Bronchus fibroblast of lung (primary cell): ENCODE measurements around the gene SIGLEC9. TPM values are rescaled to one million over a fixed set of nuclear protein-coding genes. Genes with fewer than 3 reads are reported as not detected.

Experiments
- total RNA-seq: library from RNA; depleted of rRNA; stranded (reverse); fragments of >200 nt; gene quantifications from 2 replicates; pipeline ENCODE4 v1.2.3, GENCODE V29; 2015

Gene SIGLEC9
- under 0.01 TPM in 1 of 2 replicates, not detected in the other for total RNA-seq

GRCh38 chr19:51124729-51125128, at the start of gene SIGLEC9:
Gene SIGLEC9 (plus strand): TSS chr19:51124906. CDS start chr19:51124975, 69 bp downstream.

GRCh38 chr19:51082611-51083010, 42.1 kb upstream of the SIGLEC9 start, which contains the start of gene KLK14:
Gene KLK14 (minus strand): TSS chr19:51082887. CDS start chr19:51082614, 273 bp downstream.

GRCh38 chr19:51108066-51108804, 16.5 kb upstream of the SIGLEC9 start, which contains the start of gene CTU1:
Gene CTU1 (minus strand): TSS chr19:51108409. CDS start chr19:51104569, 3,840 bp downstream.

GRCh38 chr19:51142119-51142518, 17.4 kb downstream of the SIGLEC9 start, which contains the start of gene SIGLEC7:
Gene SIGLEC7 (plus strand): TSS chr19:51142301. CDS start chr19:51142370, 69 bp downstream.

Other genes with a start within 250 kb of the SIGLEC9 start
- gene KLK4, start 213.5 kb upstream of the SIGLEC9 start, total RNA-seq: not detected in 2 replicates
- gene KLK5, start 171.9 kb upstream of the SIGLEC9 start, total RNA-seq: not detected in 2 replicates
- not detected in 2 replicates for gene KLK6, start 155.3 kb upstream of the SIGLEC9 start, total RNA-seq
- not detected in 2 replicates for gene KLK7, start 141.0 kb upstream of the SIGLEC9 start, total RNA-seq
- not detected in 2 replicates for gene KLK8, start 123.3 kb upstream of the SIGLEC9 start, total RNA-seq
- gene KLK10, start 105.2 kb upstream of the SIGLEC9 start, total RNA-seq: not detected in 2 replicates
- gene KLK11, start 98.3 kb upstream of the SIGLEC9 start, total RNA-seq: not detected in 2 replicates
- gene KLK12, start 89.9 kb upstream of the SIGLEC9 start, total RNA-seq: not detected in 2 replicates
- gene KLK13, start 59.8 kb upstream of the SIGLEC9 start, total RNA-seq: not detected in 2 replicates
- not detected in 2 replicates for gene KLK14, start 42.0 kb upstream of the SIGLEC9 start, total RNA-seq
- 8.6 and 8.7 TPM in 2 replicates for gene CTU1, start 16.5 kb upstream of the SIGLEC9 start, total RNA-seq
- not detected in 2 replicates for gene SIGLEC7, start 17.4 kb downstream of the SIGLEC9 start, total RNA-seq
- gene CD33, start 100.2 kb downstream of the SIGLEC9 start, total RNA-seq: not detected in 2 replicates
- not detected in 2 replicates for gene SIGLECL1, start 126.2 kb downstream of the SIGLEC9 start, total RNA-seq
- not detected in 2 replicates for gene IGLON5, start 186.7 kb downstream of the SIGLEC9 start, total RNA-seq
- 0.17 and 0.89 TPM in 2 replicates for gene VSIG10L, start 217.2 kb downstream of the SIGLEC9 start, total RNA-seq
- 77.2 and 84.4 TPM in 2 replicates for gene ETFB, start 241.5 kb downstream of the SIGLEC9 start, total RNA-seq
- 0.89 TPM in 1 of 2 replicates, not detected in the other for gene CLDND2, start 244.1 kb downstream of the SIGLEC9 start, total RNA-seq
- not detected in 2 replicates for gene NKG7, start 247.7 kb downstream of the SIGLEC9 start, total RNA-seq